Measurements from ENCODE around the gene PRKAR2B. TPM values are rescaled to one million over a fixed set of nuclear protein-coding genes. Genes with fewer than 3 reads are reported as not detected.

The PRKAR2B gene
- total RNA-seq, 2 donors from 2014 or later: 0.71 to 1.7 TPM

DNA sequence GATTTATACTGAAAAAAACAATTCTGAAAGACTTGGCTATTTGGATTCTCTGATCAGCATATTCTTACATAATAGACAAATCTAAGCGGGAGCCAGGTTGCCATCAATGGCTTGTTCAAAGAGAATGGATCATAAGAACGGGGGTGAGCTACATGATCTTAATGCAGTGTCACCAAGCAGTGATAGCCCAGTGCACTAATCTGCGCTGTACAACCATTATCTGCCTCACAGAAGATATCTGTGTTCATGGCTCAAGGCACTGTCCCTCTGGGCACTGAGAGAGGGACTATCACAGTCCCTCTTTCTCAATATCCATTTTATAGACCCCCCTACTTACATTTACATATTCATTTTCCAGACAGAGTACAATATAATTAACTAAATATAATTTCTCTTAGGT, 22.9 kb upstream of the PRKAR2B start:
- Mint-ChIP-seq H3K27ac (no peak overlapping the region), H3K36me3 (peaks cover 0 to 5% of the 10 kb centered on the region in 2 donors), H3K9me3 (peaks cover 0 to 3% of the 10 kb centered on the region in 2 donors)
- DNase-seq (ENCODE audit: low spot score in 2 of 2): no peak
- no peak for ATAC-seq

DNA sequence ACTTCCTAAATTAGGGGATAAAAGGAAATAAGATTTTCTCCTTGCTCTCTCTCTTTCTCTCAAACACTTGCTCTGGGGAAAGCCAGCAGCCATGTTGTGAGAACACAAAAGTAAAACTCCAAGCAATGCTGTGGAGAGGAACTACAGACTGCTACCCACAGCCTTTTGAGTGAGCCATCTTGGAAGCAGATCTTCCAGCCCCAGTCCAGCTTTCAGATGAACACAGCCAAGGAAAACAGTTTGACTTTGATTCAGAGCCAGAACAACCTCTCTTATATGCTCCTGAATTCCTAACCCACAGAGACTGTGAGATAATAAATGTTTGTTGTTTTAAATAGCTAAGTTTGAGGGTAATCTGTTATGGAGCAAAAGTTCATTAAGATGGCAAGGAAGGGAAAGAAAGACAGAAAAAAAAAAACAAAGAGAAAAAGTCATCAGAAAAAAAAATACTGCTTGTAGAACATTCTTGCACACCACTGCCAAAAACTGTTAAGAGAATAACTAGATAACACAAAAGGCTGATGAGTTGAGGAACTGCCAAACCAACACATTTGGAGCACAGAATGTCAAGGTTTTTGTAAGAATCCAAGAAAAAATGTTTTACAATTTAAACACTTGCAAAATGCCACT, 20.9 kb upstream of the PRKAR2B start:
- DNase-seq (ENCODE audit: low spot score in 2 of 2) (no peak), ATAC-seq (no peak)
- Mint-ChIP-seq H3K36me3 (peaks cover 0 to 5% of the 10 kb centered on the region in 2 donors), H3K9me3 (no peaks in the 10 kb centered on the region), H3K27ac (no peak overlapping the region)

GRCh38 chr7:107024906-107025305, 19.6 kb upstream of the PRKAR2B start:
- Mint-ChIP-seq H3K36me3 (peaks cover 0 to 5% of the 10 kb centered on the region in 2 donors), H3K9me3 (no peaks in the 10 kb centered on the region), H3K27ac (no peak overlapping the region)
- DNase-seq (ENCODE audit: low spot score in 2 of 2): no peak
- no peak for ATAC-seq

DNA sequence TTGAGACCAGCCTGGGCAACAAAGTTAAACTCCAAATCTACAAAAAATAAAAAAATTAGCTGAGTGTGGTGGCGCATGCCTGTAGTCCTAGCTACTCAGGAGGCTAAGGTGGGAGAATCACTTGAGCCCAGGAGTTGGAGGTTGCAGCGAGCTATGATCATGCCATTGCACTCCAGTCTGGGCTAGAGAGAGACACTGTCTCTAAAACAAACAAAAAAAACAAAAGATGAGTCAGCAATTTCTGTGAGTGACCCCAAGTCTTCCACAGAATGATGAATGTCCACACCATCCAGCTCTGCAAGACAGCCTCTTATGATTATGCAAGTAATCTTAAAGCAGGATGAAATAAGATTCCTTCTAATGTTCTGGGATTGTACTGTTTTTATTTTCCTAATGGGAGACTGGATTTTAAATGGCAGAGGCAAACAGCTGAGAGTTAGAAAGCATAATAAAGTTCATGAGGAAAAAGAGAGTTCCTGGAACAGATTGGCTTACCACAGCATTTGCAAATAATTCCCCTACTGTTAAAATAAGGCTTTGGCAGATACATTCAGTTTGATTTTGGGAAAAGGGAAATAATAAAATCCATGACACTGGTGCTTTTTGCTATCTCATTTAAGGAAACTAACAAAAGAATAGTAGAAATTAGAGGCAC, 18.9 kb upstream of the PRKAR2B start:
- H3K9me3 Mint-ChIP-seq: no peaks in the 10 kb centered on the region
- ATAC-seq: no peak
- no peak overlapping the region for H3K27ac Mint-ChIP-seq
- DNase-seq (ENCODE audit: low spot score in 2 of 2): no peak
- peaks cover 0 to 5% of the 10 kb centered on the region in 2 donors for H3K36me3 Mint-ChIP-seq

- ATAC-seq (no peak), DNase-seq (ENCODE audit: low spot score in 2 of 2) (no peak)
- Mint-ChIP-seq H3K36me3 (peaks cover 0 to 5% of the 10 kb centered on the region in 2 donors), H3K9me3 (no peaks in the 10 kb centered on the region), H3K27ac (no peak overlapping the region)
Measured at GRCh38 chr7:107026166-107026565, 18.3 kb upstream of the PRKAR2B start.

DNA sequence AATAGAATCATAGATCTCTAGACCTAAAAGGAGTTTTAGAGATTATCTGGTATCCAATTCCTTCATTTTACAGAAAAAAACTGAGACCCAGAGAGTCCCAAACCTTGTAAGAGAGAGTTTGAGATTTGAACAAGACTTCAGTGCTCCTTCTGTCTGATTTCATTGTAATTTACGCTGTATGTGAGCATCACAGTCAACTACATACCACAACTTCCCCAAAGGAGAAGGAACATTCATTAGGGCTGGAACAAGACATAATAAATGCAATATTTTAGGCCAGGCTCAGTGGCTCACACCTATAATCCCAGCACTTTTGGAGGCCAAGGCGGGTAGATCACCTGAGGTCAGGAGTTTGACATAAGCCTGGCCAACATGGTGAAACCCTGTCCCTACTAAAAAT, 17.3 kb upstream of the PRKAR2B start:
- H3K9me3 Mint-ChIP-seq: no peaks in the 10 kb centered on the region
- ATAC-seq (no peak), DNase-seq (ENCODE audit: low spot score in 2 of 2) (no peak)
- no peak overlapping the region for H3K27ac Mint-ChIP-seq
- peaks cover 0 to 5% of the 10 kb centered on the region in 2 donors for H3K36me3 Mint-ChIP-seq

GRCh38 chr7:107029061-107029763, 15.3 kb upstream of the PRKAR2B start:
- H3K36me3 Mint-ChIP-seq: no peaks in the 10 kb centered on the region
- H3K27ac Mint-ChIP-seq: no peak overlapping the region
- H3K9me3 Mint-ChIP-seq: no peaks in the 10 kb centered on the region
- ATAC-seq (no peak), DNase-seq (ENCODE audit: low spot score in 2 of 2) (no peak)

GRCh38 chr7:107029764-107030286, 14.7 kb upstream of the PRKAR2B start:
- ATAC-seq: no peak
- DNase-seq (ENCODE audit: low spot score in 2 of 2): no peak
- no peaks in the 10 kb centered on the region for H3K9me3 Mint-ChIP-seq
- no peak overlapping the region for H3K27ac Mint-ChIP-seq
- no peaks in the 10 kb centered on the region for H3K36me3 Mint-ChIP-seq

- DNase-seq (ENCODE audit: low spot score in 2 of 2): no peak
- H3K27ac Mint-ChIP-seq: no peak overlapping the region
- no peak for ATAC-seq
Measured at GRCh38 chr7:107032050-107032449, 12.5 kb upstream of the PRKAR2B start.

DNA sequence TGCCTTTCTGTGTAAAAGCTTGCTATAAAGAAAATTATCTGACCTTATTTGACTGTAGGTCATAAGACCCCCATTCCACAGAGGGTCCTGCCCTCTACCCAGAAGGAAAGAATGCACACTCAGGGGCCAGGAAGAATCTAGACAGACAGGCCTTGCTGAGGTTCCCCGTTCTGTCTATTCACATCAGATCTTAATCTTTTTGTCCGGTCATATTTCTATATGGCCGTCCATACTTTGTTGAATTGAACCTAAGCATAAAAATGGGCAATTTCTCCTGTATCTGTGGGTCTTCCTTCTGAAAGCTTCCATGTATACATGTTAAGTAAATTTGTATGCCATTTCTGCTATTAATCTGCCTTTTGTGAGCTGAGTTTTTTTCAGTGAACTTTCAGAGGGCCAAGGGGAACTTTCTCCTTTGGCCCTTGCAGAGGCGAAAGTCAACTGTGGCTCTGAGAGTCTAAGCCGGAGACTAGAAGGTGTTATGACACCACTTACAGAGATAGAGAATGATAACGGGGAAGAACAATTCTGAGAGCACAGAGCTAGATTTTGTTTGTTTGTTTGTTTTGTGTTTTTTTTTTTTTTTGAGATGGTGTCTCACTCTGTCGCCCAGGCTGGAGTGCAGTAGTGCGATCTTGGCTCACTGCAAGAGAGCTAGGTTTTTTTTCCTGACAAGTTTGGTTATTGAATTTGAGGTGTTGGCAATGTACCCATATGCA, 11.6 kb upstream of the PRKAR2B start:
- ATAC-seq (no peak), DNase-seq (ENCODE audit: low spot score in 2 of 2) (no peak)
- H3K27ac Mint-ChIP-seq: no peak overlapping the region
- peaks cover 0 to 9% of the 10 kb centered on the region in 2 donors for H3K9me3 Mint-ChIP-seq
- no peaks in the 10 kb centered on the region for H3K36me3 Mint-ChIP-seq

More at GRCh38 chr7:107032050-107032449, 12.5 kb upstream of the PRKAR2B start:
- no peaks in the 10 kb centered on the region for H3K36me3 Mint-ChIP-seq
- peaks cover 0 to 9% of the 10 kb centered on the region in 2 donors for H3K9me3 Mint-ChIP-seq

DNA sequence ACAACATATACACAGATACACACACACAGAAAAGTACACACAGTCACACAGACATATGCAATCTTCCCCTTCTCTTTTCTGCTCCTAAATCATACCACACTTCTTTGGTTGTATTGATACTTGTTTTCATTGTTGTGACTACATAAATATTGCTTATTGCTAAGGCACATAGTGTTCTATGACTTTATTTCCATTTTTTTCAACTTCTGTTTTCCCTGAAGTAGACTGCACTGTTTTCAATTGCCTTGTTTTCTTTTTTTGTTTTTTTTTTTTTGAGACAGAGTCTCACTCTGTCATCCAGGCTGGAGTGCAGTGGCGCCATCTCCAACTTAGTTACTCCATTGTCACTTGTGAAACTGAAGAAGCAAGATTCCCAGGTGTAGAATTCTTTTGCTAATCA, 10.0 kb upstream of the PRKAR2B start:
- Mint-ChIP-seq H3K36me3 (no peaks in the 10 kb centered on the region), H3K9me3 (peaks cover 0 to 9% of the 10 kb centered on the region in 2 donors), H3K27ac (no peak overlapping the region)
- DNase-seq (ENCODE audit: low spot score in 2 of 2): no peak
- no peak for ATAC-seq

DNA sequence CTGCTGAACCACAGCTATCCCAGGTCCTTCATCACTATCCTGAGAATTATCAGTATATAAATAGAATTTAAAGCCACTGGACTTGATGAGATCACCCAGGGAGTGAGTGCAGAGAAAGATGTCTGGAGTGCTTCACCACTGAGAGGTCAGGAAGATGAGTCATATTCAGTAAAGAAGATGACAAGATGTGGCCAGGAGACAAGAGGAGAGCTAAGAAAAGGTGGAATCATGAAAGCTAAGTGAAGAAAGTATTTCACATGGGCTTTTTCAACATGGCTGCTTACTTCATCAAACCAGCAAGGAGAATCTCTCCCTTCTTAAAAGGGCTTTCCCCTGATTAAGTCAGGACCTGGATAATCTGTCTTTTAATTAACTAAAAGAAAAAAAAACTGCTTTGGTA, 9.1 kb upstream of the PRKAR2B start:
- H3K36me3 Mint-ChIP-seq: no peaks in the 10 kb centered on the region
- H3K27ac Mint-ChIP-seq: peak overlapping the region in 1 of 2 donors; percentile 78
- ATAC-seq (peak in 1 of 2 donors; percentile 56), DNase-seq (ENCODE audit: low spot score in 2 of 2) (no peak)
- peaks cover 0 to 9% of the 10 kb centered on the region in 2 donors for H3K9me3 Mint-ChIP-seq

DNA sequence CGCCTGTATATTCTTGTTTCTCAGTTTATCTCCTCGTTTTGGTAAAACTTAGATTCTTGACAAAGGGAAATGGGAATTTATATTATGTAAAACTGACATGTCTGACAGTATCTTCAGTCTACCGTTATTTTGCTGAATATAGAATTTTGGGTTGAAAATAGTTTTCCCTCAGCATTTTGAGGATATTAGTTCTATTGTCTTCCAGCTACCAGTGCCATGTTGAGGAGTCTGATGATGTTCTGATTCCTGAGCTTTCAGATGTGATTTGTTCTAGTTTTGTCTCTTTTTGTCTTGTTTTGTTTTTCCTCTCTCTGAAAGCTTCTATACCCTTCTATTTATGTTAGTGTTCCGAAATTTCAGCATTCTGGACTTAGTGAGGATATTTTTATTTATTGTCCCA, 8.0 kb upstream of the PRKAR2B start:
- H3K36me3 Mint-ChIP-seq: no peaks in the 10 kb centered on the region
- ATAC-seq (no peak), DNase-seq (ENCODE audit: low spot score in 2 of 2) (no peak)
- H3K27ac Mint-ChIP-seq: no peak overlapping the region
- peaks cover 0 to 9% of the 10 kb centered on the region in 2 donors for H3K9me3 Mint-ChIP-seq

- no peak overlapping the region for H3K27ac Mint-ChIP-seq
- DNase-seq (ENCODE audit: low spot score in 2 of 2) (no peak), ATAC-seq (no peak)
- no peaks in the 10 kb centered on the region for H3K36me3 Mint-ChIP-seq
- peaks cover 0 to 9% of the 10 kb centered on the region in 2 donors for H3K9me3 Mint-ChIP-seq
Measured at GRCh38 chr7:107037717-107038603, 6.5 kb upstream of the PRKAR2B start.

GRCh38 chr7:107039199-107039900, 5.2 kb upstream of the PRKAR2B start:
- Mint-ChIP-seq H3K27ac (no peak overlapping the region), H3K9me3 (peaks cover 0 to 9% of the 10 kb centered on the region in 2 donors), H3K36me3 (no peaks in the 10 kb centered on the region)
- no peak for DNase-seq (ENCODE audit: low spot score in 2 of 2)
- ATAC-seq: no peak
